Endothelial cell (in vitro differentiated cells): ENCODE results near the gene SERTAD1. TPM values are rescaled to one million over a fixed set of nuclear protein-coding genes. Genes with fewer than 3 reads are reported as not detected.

Experiments used
- DNase-seq: peaks from one replicate; pipeline ENCODE4 v3.0.0; 2021; ENCODE audit warnings: low spot score
- H3K27ac Mint-ChIP-seq: one replicate; pipeline ENCODE4 v1.8.0; 2021; ENCODE audit warnings: mixed read lengths, inconsistent platforms; ENCODE audit not compliant: unreplicated experiment
- H3K27me3 Mint-ChIP-seq: one replicate; pipeline ENCODE4 v1.8.0; 2021; ENCODE audit warnings: mild to moderate bottlenecking, moderate library complexity, mixed read lengths, inconsistent platforms; ENCODE audit not compliant: unreplicated experiment
- H3K36me3 Mint-ChIP-seq: one replicate; pipeline ENCODE4 v1.8.0; 2021; ENCODE audit warnings: mild to moderate bottlenecking, low read depth, mixed read lengths, inconsistent platforms; ENCODE audit not compliant: unreplicated experiment
- H3K4me1 Mint-ChIP-seq: one replicate; pipeline ENCODE4 v1.8.0; 2021; ENCODE audit warnings: mild to moderate bottlenecking, mixed read lengths, inconsistent platforms; ENCODE audit not compliant: unreplicated experiment
- H3K4me3 Mint-ChIP-seq: one replicate; pipeline ENCODE4 v1.8.0; 2021; ENCODE audit warnings: mild to moderate bottlenecking, mixed read lengths, inconsistent platforms; ENCODE audit not compliant: unreplicated experiment
- H3K9me3 Mint-ChIP-seq: one replicate; pipeline ENCODE4 v1.8.0; 2021; ENCODE audit warnings: mixed read lengths, inconsistent platforms; ENCODE audit not compliant: unreplicated experiment
- CTCF ChIP-seq: fragments of 200-600 bp; sonication (generic); IDR thresholded peaks from one replicate; pipeline ENCODE4 v1.5.0; 2021; ENCODE audit warnings: antibody characterized with exemption; ENCODE audit not compliant: unreplicated experiment
- total RNA-seq: library from RNA; stranded (reverse); fragmentation: NEBNext Ultra II Directional; extraction: Animal tissue kit (Norgen Biotek cat#: 25700); gene quantifications from one replicate; pipeline ENCODE4 v1.2.1, GENCODE V29; 2021; ENCODE audit not compliant: unreplicated experiment

SERTAD1 gene
- total RNA-seq, 1 donor from 2014 or later = 11.8 TPM

- Mint-ChIP-seq H3K27me3 (peaks cover 2% of the 10 kb centered on the region), H3K4me1 (peaks cover 4% of the 10 kb centered on the region), H3K4me3 (no peak overlapping the region), H3K9me3 (no peaks in the 10 kb centered on the region), H3K36me3 (no peaks in the 10 kb centered on the region), H3K27ac (no peak overlapping the region)
- DNase-seq = no peak
- TF ChIP-seq CTCF = no peak
These were observed 17.8 kb downstream of the SERTAD1 start for GRCh38 chr19:40407714-40408597.

GRCh38 chr19:40403262-40403984 is 22.4 kb downstream of the SERTAD1 start:
- TF ChIP-seq CTCF = no peak
- H3K9me3 Mint-ChIP-seq = no peaks in the 10 kb centered on the region
- peak; percentile 95 for DNase-seq
- peak overlapping the region; percentile 39 for H3K27ac Mint-ChIP-seq
- H3K4me3 Mint-ChIP-seq = peak overlapping the region; percentile 90
- H3K36me3 Mint-ChIP-seq = peaks cover 8% of the 10 kb centered on the region
- peaks cover 8% of the 10 kb centered on the region for H3K27me3 Mint-ChIP-seq
- peaks cover 11% of the 10 kb centered on the region for H3K4me1 Mint-ChIP-seq

GRCh38 chr19:40400559-40400958 is 25.2 kb downstream of the SERTAD1 start:
- DNase-seq = no peak
- Mint-ChIP-seq H3K27me3 (peaks cover 18% of the 10 kb centered on the region), H3K9me3 (no peaks in the 10 kb centered on the region), H3K4me1 (peaks cover 11% of the 10 kb centered on the region), H3K27ac (no peak overlapping the region), H3K4me3 (no peak overlapping the region), H3K36me3 (peaks cover 14% of the 10 kb centered on the region)
- TF ChIP-seq CTCF = no peak

- no peak for DNase-seq
- no peak overlapping the region for H3K27ac Mint-ChIP-seq
- peaks cover 11% of the 10 kb centered on the region for H3K4me1 Mint-ChIP-seq
- H3K4me3 Mint-ChIP-seq = peak overlapping the region; percentile 31
- peaks cover 14% of the 10 kb centered on the region for H3K36me3 Mint-ChIP-seq
- TF ChIP-seq CTCF = no peak
- H3K9me3 Mint-ChIP-seq = no peaks in the 10 kb centered on the region
- H3K27me3 Mint-ChIP-seq = peaks cover 18% of the 10 kb centered on the region
These were observed 27.2 kb downstream of the SERTAD1 start for GRCh38 chr19:40398417-40399131.
